ENCODE data around the gene SMAP2. TPM values are rescaled to one million over a fixed set of nuclear protein-coding genes. Genes with fewer than 3 reads are reported as not detected.
A peak's percentile ranks its signal among the peaks of the same experiment; 100 is the strongest.

Gene SMAP2
- total RNA-seq, 1 experiment from 2014 or later, result 8.2 TPM

- no peak for DNase-seq
- H3K18ac ChIP-seq (ENCODE audit: insufficient read length, low read depth, low read length), result no peak overlapping the region
- H2AFZ ChIP-seq (ENCODE audit: low read length), result no peak overlapping the region
- no peak overlapping the region for H3K4me3 Mint-ChIP-seq
- whole genome bisulfite sequencing (ENCODE audit: extremely low coverage, insufficient read length, low lambda C conversion rate), result no CpG with 5 or more reads among the region's 3 CpGs
- H3K9me3 Mint-ChIP-seq, result no peaks in the 10 kb centered on the region
- H3K27me3 Mint-ChIP-seq (ENCODE audit: low read depth), result no peaks in the 10 kb centered on the region
- H3K23ac ChIP-seq (ENCODE audit: insufficient read length, low read depth, low read length), result no peak overlapping the region
- H4K5ac ChIP-seq (ENCODE audit: insufficient read length, low read depth, low read length), result no peak overlapping the region
- H2AK5ac ChIP-seq (ENCODE audit: insufficient read length, low read length), result no peak overlapping the region
- H4K91ac ChIP-seq (ENCODE audit: insufficient read length, low read depth, low read length), result no peak overlapping the region
- H3K27ac Mint-ChIP-seq, result peak overlapping the region in 1 of 3 experiments; percentile 73; a peak in 2 of 7 replicates
- H3K4me1 Mint-ChIP-seq, result peaks cover 10 to 12% of the 10 kb centered on the region in 2 experiments
- no peaks in the 10 kb centered on the region for H3K27me3 ChIP-seq (ENCODE audit: insufficient read depth, low read length)
- H4K8ac ChIP-seq (replicated peaks; ENCODE audit: insufficient read length, low read depth, low read length), result no peak overlapping the region
- H3K27ac ChIP-seq (ENCODE audit: insufficient read length, low read depth, low read length), result no peak overlapping the region
- peaks cover 0 to 9% (median 8%) of the 10 kb centered on the region in 3 experiments; a peak in 4 of 7 replicates for H3K36me3 Mint-ChIP-seq (ENCODE audit: insufficient read depth in 1 of 3, low read depth in 3 of 3)
- no peak overlapping the region for H3K56ac ChIP-seq (ENCODE audit: insufficient read length, low read depth, low read length)
- no peak overlapping the region for H3K4me2 ChIP-seq (ENCODE audit: insufficient read depth, insufficient read length, low read length)
- no peaks in the 10 kb centered on the region for H3K4me1 ChIP-seq (ENCODE audit: insufficient read depth, low read length)
- H3K79me2 ChIP-seq (ENCODE audit: insufficient read depth, low read length), result no peaks in the 10 kb centered on the region
- no peak for TF ChIP-seq CTCF (conservative IDR thresholded peaks at IDR 0.05)
- H4K20me1 ChIP-seq (ENCODE audit: control insufficient read depth, insufficient read depth, insufficient read length), result no peaks in the 10 kb centered on the region
- no peaks in the 10 kb centered on the region for H3K9me3 ChIP-seq (ENCODE audit: control insufficient read depth, low read depth, low read length)
- H2BK120ac ChIP-seq (ENCODE audit: low read depth, low read length, poor library complexity, severe bottlenecking), result no peak overlapping the region
- H3K4ac ChIP-seq (ENCODE audit: low read depth, low read length), result no peak overlapping the region
- H3T11ph ChIP-seq (ENCODE audit: low read length), result no peak overlapping the region
- H3K14ac ChIP-seq (ENCODE audit: insufficient read depth, low read length), result no peak overlapping the region
- H2BK5ac ChIP-seq (ENCODE audit: insufficient read length, low read length), result no peak overlapping the region
- no peak overlapping the region for H2BK12ac ChIP-seq (ENCODE audit: insufficient read length, low read depth, low read length)
- H2BK15ac ChIP-seq (ENCODE audit: low read depth, low read length), result no peak overlapping the region
- no peak overlapping the region for H2BK20ac ChIP-seq (ENCODE audit: low read depth, low read length, poor library complexity, severe bottlenecking)
- no peaks in the 10 kb centered on the region for H3K79me1 ChIP-seq (ENCODE audit: insufficient read depth, low read depth, low read length, poor library complexity, severe bottlenecking)
- no peak overlapping the region for H3K9ac ChIP-seq (ENCODE audit: extremely low read depth, insufficient read length, low read length)
- H3K23me2 ChIP-seq (ENCODE audit: insufficient read length, low read depth, low read length, poor library complexity, severe bottlenecking), result no peaks in the 10 kb centered on the region
These were observed 40.8 kb downstream of the SMAP2 start for GRCh38 chr1:40414331-40414730.

All from H9 (cell line).